Esophagus squamous epithelium (tissue), 4 donors: Measurements from ENCODE around the gene FKBP1B.
"Not testable (repeated sequence)": the region's sequence is repeated elsewhere in the genome, so short reads cannot be mapped to it uniquely, and the experiment has no call there.

ENCODE experiments used
- CTCF ChIP-seq, 6 experiments: fragments of 450-650 bp in 4 of 6; fragments of 200-600 bp in 2 of 6; sonication (generic) in 2 of 6; IDR thresholded peaks; one replicate each; pipeline ENCODE4 v1.5.1; 2016 to 2019; ENCODE audit warnings: antibody characterized with exemption in 6 of 6, mild to moderate bottlenecking in 4 of 6, moderate library complexity in 4 of 6
- POLR2A ChIP-seq, 4 donors: fragments of 450-650 bp; IDR thresholded peaks; one replicate each; pipeline ENCODE4 v1.6.1; 2017; ENCODE audit warnings: antibody characterized with exemption in 4 of 4, mild to moderate bottlenecking in 4 of 4, moderate library complexity in 3 of 4

DNA sequence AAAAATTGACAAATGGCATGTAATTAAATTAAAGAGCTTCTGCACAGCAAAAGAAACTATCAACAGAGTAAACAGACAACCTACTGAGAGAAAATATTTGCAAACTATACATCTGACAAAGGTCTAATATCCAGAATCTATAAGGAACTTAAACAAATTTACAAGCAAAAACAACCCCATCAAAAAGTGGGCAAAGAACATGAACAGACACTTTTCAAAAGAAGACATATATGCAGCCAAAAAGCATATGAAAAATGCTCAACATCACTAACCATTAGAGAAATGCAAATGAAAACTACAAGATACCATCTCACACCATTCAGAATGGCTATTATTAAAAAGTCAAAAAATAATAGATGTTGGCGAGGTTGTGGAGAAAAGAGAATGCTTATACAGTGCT lies 59.9 kb downstream of the FKBP1B start:
- TF ChIP-seq CTCF, POLR2A (IDR thresholded peaks at IDR 0.05): not testable (repeated sequence)
